NT2/D1 (cell line): Measurements from ENCODE around the gene RORB.

Experiments used
- SUZ12 ChIP-seq: IDR thresholded peaks from 2 replicates; pipeline ENCODE4 v1.6.1; 2011; ENCODE audit not compliant: insufficient read length, insufficient read depth; ENCODE audit errors: extremely low read depth
- YY1 ChIP-seq: IDR thresholded peaks from 2 replicates; pipeline ENCODE4 v1.6.1; 2011; ENCODE audit not compliant: insufficient read length, insufficient read depth
- ZNF274 ChIP-seq: IDR thresholded peaks from 2 replicates; pipeline ENCODE4 v1.6.1; 2011; ENCODE audit warnings: mild to moderate bottlenecking, low read depth, low read length

DNA sequence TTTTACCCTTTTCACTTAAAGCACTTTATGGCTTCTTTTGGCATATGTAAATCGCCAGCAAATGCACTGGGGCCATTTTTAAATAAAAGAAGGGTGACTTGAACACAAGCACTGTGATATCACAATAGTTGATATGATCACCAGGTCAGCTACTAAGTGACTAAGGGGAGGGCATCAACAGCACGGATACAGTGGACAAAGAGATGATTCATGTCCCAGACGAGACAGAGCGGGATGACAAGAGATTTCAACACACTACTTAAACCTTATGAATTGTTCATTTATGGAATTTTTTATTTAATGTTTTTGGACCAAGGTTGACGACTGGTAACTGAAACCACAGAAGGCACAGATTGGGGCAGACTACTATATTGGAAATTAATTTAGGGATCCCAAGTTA, 54.1 kb downstream of the RORB start:
- TF ChIP-seq SUZ12, result no peak
- TF ChIP-seq YY1, result no peak
- no peak for TF ChIP-seq ZNF274
